Ascending aorta (tissue), 2 donors: ENCODE measurements around the gene CDH20. TPM values are rescaled to one million over a fixed set of nuclear protein-coding genes. Genes with fewer than 3 reads are reported as not detected.

Experiments used
- DNase-seq, 2 donors: peaks; one replicate each; pipeline ENCODE4 v3.0.0-alpha.2; 2019; ENCODE audit warnings: low spot score in 2 of 2
- H3K27ac ChIP-seq, 2 donors: fragments of 200-600 bp; sonication (generic); one replicate each; pipeline ENCODE4 v1.5.1; 2016 to 2017; ENCODE audit warnings: mild to moderate bottlenecking in 1 of 2
- H3K27me3 ChIP-seq: fragments of 200-600 bp; sonication (generic); one replicate; pipeline ENCODE4 v1.5.1; 2017
- H3K36me3 ChIP-seq, 2 donors: fragments of 200-600 bp; sonication (generic); one replicate each; pipeline ENCODE4 v1.5.1; 2016
- H3K4me1 ChIP-seq, 2 donors: fragments of 200-600 bp; sonication (generic); one replicate each; pipeline ENCODE4 v1.5.1; 2016 to 2017; ENCODE audit warnings: mild to moderate bottlenecking in 1 of 2
- H3K4me3 ChIP-seq, 2 donors: fragments of 200-600 bp; sonication (generic); one replicate each; pipeline ENCODE4 v1.5.1; 2016 to 2017; ENCODE audit warnings: mild to moderate bottlenecking in 1 of 2
- H3K9me3 ChIP-seq, 2 donors: fragments of 200-600 bp; sonication (generic); one replicate each; pipeline ENCODE4 v1.5.1; 2016
- intact Hi-C: fragments of 100-400 bp; cut with DNase I; formaldehyde crosslinking; loops from one replicate; pipeline ENCODE4 v1.15.1; 2023
- total RNA-seq: library from RNA; depleted of rRNA; stranded (reverse); fragments of >200 nt; gene quantifications from one replicate; pipeline ENCODE4 v1.1.0, GENCODE V29; 2016
- TF ChIP-seq, protein P1 (sequence below), 3 experiments: fragments of 200-600 bp in 2 of 3; fragments of 450-650 bp in 1 of 3; sonication (generic) in 2 of 3; IDR thresholded peaks; one replicate each; pipeline ENCODE4 v1.5.1; 2016 to 2019; ENCODE audit warnings: antibody characterized with exemption in 3 of 3, mild to moderate bottlenecking in 1 of 3, moderate library complexity in 1 of 3

Gene CDH20
- total RNA-seq, 1 donor from 2014 or later, result not detected

DNA sequence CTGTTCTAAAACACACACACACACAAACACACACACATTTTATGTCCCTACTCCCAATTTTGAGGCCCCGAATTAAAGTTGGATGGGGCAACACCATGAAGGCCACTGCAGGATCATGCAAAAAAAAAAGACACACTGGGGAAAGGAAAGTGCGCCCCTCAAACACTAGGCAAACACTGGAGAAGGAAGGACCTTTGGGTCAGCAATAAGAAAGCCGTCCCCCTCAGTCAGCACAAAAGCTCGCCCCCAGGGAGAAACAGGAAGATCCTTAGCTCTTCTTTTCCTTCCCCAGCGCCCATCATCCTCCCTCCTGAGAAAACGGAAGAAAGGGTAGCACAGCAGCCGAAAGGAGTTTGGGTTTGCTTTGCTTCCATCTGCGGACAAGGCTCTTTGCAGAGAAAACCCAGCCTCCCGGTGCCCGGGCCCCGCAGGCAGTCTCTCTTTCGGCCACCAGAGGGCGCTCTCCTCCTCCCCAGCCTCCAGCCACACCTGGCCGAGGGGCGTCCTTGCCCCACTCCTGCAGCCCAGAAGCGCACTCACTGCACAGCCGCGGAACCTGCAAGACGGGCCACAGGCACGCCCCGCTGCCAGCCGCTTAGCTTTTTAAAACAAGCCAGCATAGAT, 248.5 kb downstream of the CDH20 start:
- H3K9me3 ChIP-seq, result no peaks in the 10 kb centered on the region
- H3K27me3 ChIP-seq, result no peaks in the 10 kb centered on the region
- TF ChIP-seq, protein P1, sequence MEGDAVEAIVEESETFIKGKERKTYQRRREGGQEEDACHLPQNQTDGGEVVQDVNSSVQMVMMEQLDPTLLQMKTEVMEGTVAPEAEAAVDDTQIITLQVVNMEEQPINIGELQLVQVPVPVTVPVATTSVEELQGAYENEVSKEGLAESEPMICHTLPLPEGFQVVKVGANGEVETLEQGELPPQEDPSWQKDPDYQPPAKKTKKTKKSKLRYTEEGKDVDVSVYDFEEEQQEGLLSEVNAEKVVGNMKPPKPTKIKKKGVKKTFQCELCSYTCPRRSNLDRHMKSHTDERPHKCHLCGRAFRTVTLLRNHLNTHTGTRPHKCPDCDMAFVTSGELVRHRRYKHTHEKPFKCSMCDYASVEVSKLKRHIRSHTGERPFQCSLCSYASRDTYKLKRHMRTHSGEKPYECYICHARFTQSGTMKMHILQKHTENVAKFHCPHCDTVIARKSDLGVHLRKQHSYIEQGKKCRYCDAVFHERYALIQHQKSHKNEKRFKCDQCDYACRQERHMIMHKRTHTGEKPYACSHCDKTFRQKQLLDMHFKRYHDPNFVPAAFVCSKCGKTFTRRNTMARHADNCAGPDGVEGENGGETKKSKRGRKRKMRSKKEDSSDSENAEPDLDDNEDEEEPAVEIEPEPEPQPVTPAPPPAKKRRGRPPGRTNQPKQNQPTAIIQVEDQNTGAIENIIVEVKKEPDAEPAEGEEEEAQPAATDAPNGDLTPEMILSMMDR (IDR thresholded peaks at IDR 0.05), result peak; percentile 82 to 99 (median 99)
- peak overlapping the region; percentile 45 to 62 for H3K4me3 ChIP-seq
- intact Hi-C loops, result loop anchor here (1.0 to 5.0 kb wide), 4 partner anchors 53 to 856 kb away; no protein-coding TSS in a partner anchor
- H3K36me3 ChIP-seq, result no peaks in the 10 kb centered on the region
- peak in 1 of 2 donors; percentile 83 for DNase-seq
- peak overlapping the region in 1 of 2 donors; percentile 50 for H3K27ac ChIP-seq
- no peaks in the 10 kb centered on the region for H3K4me1 ChIP-seq

DNA sequence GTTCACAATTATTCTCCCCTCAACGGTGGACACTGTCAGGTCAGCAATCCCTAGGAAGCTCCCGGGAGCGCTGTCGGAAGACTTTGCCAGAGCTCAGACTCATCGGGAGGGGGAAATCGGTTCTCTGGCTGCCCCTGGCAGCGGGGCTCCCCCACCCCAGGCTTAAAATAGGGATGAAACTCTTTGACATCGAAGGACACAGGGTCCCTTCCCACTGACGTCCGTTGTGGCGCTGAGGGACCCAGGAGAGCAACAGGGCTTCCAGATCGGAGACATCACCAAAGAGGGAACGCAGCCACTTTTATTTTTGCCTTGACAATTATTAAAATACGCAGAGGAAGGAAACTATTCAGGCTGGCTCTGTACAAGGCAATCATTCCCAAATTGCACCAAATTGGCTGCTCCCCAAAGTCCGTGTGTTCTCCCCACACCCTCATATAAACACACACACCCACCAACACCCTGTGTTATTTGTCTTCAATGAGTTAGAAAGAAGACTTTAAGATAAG, 249.0 kb downstream of the CDH20 start:
- Histone ChIP-seq H3K27me3 (no peaks in the 10 kb centered on the region), H3K27ac (peak overlapping the region in 1 of 2 donors; percentile 50)
- intact Hi-C loops, result loop anchor here (1.0 to 5.0 kb wide), 4 partner anchors 53 to 855 kb away; no protein-coding TSS in a partner anchor

DNA sequence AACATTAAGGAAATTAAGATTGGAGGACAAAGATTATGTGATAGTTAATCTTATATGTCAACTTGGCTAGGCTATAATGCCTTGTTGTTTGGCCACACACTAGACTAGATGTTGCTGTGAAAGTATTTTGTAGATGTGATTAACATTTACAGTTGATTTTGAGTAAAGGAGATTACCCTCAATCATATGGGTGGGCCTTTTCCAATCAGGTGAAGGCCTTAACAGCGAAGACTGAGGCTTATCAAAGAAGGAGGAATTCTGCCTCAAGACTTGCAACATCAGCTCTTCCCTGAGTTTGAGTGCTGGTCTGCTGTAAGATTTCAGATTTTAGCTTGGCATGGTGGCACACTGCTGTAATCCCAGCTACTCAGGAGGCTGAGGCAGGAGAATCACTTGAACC, 250.3 kb downstream of the CDH20 start:
- DNase-seq, result no peak

More for the DNA sequence above, 249.0 kb downstream of the CDH20 start:
- Histone ChIP-seq H3K4me3 (peak overlapping the region; percentile 45 to 62), H3K4me1 (no peaks in the 10 kb centered on the region), H3K36me3 (no peaks in the 10 kb centered on the region), H3K9me3 (no peaks in the 10 kb centered on the region)
- peak in 1 of 2 donors; percentile 64 for DNase-seq
- TF ChIP-seq, protein P1 (IDR thresholded peaks at IDR 0.05), result no peak

DNA sequence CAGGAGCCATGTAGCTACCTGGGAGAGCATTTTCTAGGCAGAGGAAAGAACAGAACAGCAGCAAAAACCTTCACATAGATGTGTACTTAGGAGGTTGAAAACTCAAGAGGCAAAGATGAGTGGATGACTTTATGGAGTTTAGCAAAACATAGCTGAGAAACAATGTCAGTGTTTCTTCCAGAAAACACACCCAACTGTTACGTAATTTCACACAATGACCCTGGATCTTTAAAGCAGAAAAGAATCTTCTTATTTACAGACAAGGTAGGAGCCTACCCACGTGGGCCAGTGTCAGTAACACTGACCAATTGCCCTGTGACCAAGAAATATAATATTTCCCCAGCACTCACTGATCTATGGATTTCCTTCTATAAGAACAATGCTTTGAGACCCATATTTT, 254.6 kb downstream of the CDH20 start:
- intact Hi-C loops, result no loop called here
- Histone ChIP-seq H3K27me3 (no peaks in the 10 kb centered on the region), H3K4me3 (no peak overlapping the region), H3K9me3 (no peaks in the 10 kb centered on the region), H3K27ac (no peak overlapping the region), H3K36me3 (no peaks in the 10 kb centered on the region), H3K4me1 (no peaks in the 10 kb centered on the region)
- no peak for DNase-seq
- TF ChIP-seq, protein P1 (IDR thresholded peaks at IDR 0.05), result no peak

More for the DNA sequence above, 250.3 kb downstream of the CDH20 start:
- H3K27ac ChIP-seq, result no peak overlapping the region
- no peaks in the 10 kb centered on the region for H3K4me1 ChIP-seq
- no peaks in the 10 kb centered on the region for H3K9me3 ChIP-seq
- no peaks in the 10 kb centered on the region for H3K36me3 ChIP-seq
- H3K27me3 ChIP-seq, result no peaks in the 10 kb centered on the region
- TF ChIP-seq, protein P1 (IDR thresholded peaks at IDR 0.05), result no peak
- no peak overlapping the region for H3K4me3 ChIP-seq
- intact Hi-C loops, result loop anchor here (2.0 to 5.0 kb wide), 3 partner anchors 51 to 854 kb away; no protein-coding TSS in a partner anchor

DNA sequence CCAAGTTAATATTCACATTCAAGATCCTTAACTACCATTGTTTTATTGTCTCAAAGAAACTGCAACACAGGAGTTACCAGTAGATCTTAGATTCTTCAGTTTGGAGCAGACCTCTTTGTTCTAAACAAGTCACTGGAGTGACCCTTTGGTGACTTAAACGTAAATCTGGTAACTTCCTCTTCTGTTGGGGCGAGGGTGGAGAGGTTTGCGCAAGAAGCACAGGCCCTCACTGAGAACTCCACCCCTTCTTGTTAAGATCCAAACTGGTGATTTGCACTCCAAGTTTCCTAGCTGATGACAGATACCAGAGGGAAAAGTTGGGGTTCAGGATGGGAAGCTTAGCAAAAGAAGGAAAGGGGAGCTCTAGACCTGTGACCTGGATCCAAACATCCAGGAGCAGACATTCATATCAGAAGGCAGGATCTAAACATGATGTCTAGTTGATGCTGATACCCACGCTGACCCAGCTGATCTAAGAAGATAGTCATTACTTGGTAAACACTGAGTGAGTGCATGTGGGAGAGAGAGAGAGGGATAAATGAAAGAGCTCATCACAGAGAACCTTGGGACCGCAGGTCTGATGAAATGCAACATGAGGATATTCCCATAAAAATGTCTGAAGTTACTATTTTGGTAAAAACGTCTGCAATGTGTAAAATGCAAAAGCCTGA, 256.0 kb downstream of the CDH20 start:
- TF ChIP-seq, protein P1 (IDR thresholded peaks at IDR 0.05), result no peak
- H3K4me3 ChIP-seq, result no peak overlapping the region
- intact Hi-C loops, result no loop called here
- H3K9me3 ChIP-seq, result no peaks in the 10 kb centered on the region
- no peaks in the 10 kb centered on the region for H3K27me3 ChIP-seq
- no peak for DNase-seq
- H3K36me3 ChIP-seq, result no peaks in the 10 kb centered on the region
- H3K4me1 ChIP-seq, result no peaks in the 10 kb centered on the region
- H3K27ac ChIP-seq, result no peak overlapping the region
